ENCODE results near the gene STK17B.
"Not testable (repeated sequence)": the region's sequence is repeated elsewhere in the genome, so short reads cannot be mapped to it uniquely, and the experiment has no call there.

Gene STK17B

GRCh38 chr2:196171248-196171871 lies at the start of gene STK17B:
Gene STK17B (minus strand): TSS chr2:196171578. CDS start chr2:196163383, 8,195 bp downstream.
- DNase-seq: peak; percentile 93

- DNase-seq: no peak
Observed at GRCh38 chr2:196220671-196221070, 49.3 kb upstream of the STK17B start.

- no peak for DNase-seq
Observed at GRCh38 chr2:196219671-196220070, 48.3 kb upstream of the STK17B start.

GRCh38 chr2:196218106-196218505 lies 46.7 kb upstream of the STK17B start:
- DNase-seq: no peak

- DNase-seq: no peak
Observed at GRCh38 chr2:196217116-196217515, 45.7 kb upstream of the STK17B start.

GRCh38 chr2:196215376-196215775 lies 44.0 kb upstream of the STK17B start:
- no peak for DNase-seq

DNA sequence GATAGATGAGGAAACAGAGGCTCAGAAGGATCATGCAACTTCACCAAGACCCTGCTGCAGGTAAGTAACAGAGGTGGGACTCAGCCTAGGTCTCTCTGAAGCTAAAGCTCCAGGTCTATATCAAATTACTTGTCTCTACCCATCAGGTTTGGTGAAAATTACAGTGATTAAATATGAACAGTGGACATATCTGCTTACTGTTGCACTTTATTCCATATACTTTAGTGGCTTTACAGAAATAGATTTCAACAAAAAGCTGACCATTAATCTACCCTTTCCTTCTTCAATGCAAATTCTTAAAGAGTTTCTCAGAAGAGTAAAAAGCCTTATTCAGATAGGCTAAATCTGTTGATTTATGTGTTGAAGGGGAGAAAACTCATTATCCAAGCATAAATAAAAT lies 42.8 kb upstream of the STK17B start:
- no peak for DNase-seq

DNA sequence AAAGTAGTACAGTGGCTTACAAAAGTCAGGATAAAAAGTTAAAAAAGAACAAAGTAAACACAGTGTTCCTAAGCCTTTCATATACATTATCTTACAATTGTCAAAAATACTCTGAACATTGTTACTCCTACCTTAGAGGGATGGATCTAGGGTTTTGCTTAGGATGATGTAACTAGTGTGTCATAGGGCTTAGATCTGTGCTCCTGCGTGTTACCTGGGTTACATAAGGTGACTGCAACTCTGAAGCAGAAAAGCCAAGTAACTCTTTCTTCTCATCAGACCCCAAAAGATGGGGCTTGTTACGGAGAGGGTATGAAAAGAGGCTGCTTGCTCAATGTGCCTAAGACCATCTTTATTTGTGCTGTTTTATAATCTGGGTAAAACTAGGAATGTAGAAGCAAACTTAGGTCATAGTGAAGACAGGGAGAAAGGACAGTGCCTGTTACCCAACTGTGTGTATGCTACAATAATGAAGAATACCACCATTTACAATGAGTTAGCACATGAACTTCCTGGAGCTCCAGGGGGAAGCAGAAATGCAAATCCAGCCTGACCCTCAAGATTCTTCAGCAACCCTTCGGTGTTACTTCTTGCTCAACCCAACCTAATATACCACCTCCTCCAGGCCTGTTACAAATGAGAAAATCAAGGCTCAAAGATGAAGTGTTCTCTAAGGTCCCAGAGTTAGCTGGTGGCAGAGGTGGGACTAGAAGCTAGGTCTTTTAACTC lies 42.0 kb upstream of the STK17B start:
- no peak for DNase-seq

DNA sequence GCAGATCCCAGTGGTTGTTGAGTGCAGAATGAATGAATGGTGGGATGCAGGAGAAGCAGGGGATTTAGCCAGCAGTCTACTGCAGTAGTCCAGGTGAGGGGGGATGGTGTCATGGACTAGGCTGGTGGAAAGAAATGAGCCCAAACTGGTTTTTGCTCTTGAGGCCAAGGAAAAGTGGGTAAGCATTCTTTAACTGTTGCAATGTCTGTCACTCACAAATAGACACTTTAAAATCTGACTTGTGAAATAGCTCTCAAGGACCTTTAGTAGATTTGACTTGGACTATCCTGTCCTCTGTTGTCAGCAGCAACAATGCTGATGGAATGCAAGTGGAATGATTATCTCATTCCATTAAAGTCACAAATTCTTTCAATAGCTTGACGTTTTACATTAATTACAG lies 37.5 kb upstream of the STK17B start:
- DNase-seq: no peak

- DNase-seq: no peak
Observed at GRCh38 chr2:196206804-196207203, 35.4 kb upstream of the STK17B start.

DNA sequence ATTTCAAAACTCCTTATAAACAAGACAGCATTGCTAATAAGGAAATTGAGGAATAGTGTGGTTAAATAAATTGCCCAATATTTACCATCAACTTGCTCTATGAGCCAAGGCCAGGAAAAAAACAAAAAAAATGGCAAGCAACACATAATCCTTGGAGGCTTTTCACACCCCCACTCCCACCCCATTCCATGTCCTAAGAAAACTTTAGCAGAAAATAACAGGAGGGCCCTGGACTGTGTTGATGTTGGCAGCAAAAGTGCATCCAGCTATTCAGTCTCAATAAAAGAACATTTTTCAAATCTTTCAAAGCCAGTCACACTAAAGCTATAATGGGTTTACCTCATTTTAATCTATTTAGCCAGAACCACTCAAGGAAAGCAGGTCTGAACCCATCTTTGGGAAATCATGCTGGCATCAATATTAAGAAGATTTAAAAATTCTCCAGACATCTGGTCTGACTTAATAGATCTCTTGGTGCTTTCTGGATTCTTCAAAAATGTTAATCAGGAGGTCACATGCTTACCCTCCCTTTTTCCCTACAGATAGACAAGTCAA lies 34.6 kb upstream of the STK17B start:
- DNase-seq: no peak

DNA sequence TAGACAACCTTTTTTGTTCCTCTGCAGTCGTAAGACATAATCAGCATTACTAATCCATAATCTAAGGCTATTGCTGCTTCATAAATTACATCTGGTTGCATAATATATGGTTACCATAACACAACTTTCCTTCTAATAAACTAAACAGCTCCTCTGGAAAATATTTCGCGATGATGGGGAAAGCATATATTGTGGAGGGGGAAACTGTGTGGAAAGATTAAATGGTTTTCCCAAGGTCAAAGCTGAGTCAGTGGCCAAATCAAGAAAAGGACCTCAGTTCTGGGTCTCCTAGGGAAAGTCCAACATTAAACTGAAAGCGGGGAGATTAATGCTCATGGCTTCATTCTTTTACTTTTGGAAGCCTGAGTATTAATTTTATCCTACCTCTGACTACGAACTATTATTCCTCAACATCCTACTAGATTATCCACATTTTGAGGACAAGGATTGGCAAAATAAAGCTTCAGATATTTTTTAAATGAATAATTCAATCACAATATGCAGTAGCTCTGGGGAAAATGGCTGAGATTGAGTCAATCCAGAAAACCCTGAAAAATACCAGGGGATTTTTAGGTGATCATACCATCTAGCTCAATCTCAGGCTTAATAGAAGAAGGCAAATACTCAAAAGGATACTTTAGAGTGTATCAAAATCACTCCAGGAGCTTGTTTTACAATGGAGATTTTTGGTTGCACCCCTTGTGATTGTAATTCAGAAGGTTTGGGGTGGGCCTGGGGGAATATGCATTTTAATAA lies 33.8 kb upstream of the STK17B start:
- DNase-seq: no peak

DNA sequence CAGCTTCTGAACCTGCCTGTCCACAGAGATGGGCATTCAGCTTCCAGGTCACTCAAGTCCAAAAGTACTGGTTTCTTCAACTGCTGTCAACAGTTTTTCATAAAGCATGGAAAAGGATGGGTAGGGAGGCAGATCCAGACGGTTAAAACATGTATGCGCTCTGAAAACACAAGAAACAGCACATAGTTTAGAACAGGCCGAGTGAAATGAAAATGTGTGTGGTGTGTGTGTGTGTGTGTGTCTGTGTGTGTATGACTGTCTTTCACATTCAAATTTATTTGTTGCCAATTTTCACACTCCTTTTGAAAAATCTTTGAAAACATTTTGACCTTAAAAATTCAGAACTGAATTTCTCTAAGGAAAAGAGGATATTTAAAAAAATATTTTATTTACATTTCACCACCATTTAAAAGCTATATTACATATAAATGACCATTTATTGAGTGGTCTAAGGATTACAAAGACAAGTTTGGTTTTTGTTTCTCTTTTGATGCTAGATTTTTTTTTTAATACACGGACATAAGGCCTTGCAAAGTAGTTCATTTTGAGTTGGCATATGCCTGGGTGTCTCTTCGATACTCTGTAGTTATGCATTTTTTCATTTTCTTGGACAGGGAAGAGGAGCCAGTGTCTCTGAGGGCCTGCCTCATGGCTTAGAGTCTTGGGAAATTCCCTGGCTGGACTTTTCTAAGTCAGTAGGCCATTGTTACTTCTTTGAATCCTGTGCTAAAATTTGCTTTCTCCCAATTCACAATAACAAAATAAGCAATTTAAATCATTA lies 30.0 kb upstream of the STK17B start:
- DNase-seq: no peak

GRCh38 chr2:196200557-196200956 lies 29.2 kb upstream of the STK17B start:
- DNase-seq: no peak

GRCh38 chr2:196195758-196196157 lies 24.4 kb upstream of the STK17B start:
- DNase-seq: no peak

GRCh38 chr2:196195302-196195701 lies 23.9 kb upstream of the STK17B start:
- no peak for DNase-seq

- DNase-seq: no peak
Observed at GRCh38 chr2:196191541-196191940, 20.2 kb upstream of the STK17B start.

DNA sequence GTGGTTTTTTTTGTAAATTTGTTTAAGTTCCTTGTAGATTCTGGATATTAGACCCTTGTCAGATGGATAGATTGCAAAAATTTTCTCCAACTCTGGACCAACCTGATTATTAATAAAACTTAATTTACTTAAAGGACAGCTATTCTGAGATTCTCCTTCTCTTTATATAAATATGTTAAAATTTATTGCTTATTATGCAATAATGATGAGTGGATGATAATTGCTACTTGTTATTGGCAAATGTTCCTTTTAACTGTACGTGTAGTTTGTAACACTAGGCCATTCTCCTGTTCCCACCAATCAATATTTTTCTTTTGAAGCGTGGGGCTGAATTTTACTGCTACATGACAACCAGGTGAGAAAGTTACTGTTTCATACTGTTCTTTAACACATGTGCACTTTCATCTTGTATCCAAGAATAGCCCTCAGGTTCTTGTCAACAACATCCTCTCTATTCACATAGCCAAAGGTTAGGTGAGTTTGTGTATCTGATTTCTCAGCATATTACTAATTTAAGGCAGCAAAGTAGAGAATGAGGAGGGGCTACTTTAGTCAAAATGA lies 16.6 kb upstream of the STK17B start:
- no peak for DNase-seq

DNA sequence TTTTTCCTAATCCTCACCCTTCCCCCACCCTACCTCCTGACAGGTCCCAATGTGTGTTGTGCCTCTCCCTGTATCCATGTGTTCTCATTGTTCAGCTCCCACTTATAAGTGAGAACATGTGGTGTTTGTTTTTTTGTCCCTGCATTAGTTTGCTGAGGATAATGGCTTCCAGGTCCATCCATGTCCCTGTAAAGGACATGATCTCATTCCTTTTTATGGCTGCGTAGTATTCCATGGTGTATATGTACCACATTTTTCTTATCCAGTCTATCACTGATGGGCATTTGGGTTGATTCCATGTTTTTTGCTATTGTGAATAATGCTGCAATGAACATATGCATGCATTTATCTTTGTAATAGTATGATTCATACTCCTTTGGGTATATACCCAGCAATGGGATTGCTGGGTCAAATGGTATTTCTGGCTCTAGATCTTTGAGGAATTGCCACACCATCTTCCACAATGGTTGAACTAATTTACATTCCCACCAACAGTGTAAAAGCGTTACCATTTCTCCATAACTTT lies 15.9 kb upstream of the STK17B start:
- DNase-seq: not testable (repeated sequence)

DNA sequence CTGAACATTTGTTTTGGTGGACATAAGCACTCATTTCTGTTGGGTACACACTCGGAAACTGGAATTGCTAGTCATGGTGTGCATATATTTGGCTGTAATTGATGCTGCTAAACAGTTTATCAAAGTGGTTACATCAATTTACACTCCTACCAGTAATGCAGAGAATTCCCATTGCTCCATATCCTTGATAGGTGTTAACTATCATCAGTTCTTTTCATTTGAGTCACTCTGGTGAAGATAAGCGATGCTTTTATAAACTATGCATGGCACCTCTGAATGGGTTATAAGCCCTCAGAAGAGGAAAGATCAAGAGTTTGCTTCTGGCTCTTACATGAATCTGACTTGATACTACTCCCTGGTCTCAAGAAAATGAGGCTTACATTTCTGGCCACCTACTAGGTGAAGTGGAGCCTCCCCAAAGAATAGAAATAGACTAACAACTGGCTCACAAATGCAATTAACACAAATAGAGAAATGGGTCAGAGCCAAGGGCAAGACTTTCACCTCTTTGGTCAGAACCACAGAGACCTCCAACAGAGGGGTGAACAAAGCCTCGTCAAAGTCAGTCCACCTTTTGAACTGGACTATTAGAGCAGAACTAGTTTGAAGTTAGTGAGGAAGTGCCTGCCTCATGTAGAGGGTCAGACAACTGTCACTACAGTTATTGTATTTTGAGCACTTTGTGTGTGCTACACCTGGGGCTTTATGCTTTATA lies 15.0 kb upstream of the STK17B start:
- no peak for DNase-seq

DNA sequence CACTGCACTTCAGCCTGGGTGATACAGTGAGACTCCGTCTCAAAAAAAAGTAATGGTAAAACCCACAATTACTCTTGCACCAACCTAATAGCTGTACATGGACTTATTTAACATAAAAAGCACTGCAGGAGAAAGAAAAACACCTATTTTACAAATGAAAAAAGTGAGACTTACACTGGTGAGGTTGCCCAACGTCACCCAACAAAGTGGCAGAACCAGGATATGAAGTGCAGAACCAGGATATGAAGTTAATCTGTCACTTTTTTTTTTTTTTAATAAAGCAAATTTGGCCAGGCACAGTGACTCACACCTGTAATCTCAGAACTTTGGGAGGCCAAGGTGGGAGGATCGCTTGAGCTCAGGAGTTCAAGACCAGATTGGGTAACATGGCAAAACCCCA lies 13.5 kb upstream of the STK17B start:
- DNase-seq: no peak

Data from NCI-H146 (cell line).